ENCODE measurements around the gene FKBP1B.

DNA sequence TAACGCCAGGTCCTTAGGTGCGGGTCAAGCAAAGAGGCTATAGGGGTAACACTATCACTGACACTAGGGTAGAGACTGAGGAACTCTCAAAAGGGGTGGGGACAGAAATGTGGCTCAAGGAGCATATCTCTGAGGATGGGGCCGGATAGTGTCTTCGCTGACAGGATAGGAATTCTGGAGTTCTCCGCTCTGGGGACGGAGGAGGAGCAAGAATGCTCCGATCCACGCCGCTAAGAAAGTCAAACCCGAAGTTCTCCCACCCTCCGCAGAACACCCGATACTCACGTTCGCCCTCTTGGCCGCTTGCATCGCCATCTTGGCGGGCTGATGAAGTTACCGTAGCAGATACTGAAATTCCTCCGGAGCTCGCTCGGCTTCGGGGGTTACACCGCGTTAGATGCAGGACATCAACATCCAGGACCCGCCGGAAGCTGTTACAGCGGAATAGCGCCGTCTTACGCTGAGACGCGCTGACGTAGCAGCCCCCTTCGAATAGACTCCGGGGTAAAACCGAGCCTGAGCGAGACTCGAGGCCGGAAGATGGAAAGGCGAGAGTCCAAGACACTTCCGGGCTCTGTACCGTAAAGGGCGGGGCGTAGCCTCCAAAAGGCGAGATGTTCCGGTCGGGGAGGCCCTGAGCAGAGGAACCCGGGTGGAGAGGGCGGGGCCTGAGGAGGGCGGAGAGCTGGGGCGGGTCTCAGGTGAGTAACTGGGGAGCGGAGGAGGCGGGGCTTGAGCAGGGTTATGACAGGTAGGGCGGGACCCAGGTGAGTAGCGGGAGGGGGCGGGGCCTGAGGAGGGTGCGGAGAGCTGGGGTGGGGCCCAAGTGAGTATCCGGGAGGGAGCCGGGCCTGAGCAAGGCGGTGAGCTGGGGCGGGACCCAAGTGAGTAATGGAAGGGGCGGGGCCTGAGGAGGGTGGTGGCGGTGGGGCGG lies 26.6 kb downstream of the FKBP1B start, which contains the start of gene SF3B6:
- TF ChIP-seq, protein P1, sequence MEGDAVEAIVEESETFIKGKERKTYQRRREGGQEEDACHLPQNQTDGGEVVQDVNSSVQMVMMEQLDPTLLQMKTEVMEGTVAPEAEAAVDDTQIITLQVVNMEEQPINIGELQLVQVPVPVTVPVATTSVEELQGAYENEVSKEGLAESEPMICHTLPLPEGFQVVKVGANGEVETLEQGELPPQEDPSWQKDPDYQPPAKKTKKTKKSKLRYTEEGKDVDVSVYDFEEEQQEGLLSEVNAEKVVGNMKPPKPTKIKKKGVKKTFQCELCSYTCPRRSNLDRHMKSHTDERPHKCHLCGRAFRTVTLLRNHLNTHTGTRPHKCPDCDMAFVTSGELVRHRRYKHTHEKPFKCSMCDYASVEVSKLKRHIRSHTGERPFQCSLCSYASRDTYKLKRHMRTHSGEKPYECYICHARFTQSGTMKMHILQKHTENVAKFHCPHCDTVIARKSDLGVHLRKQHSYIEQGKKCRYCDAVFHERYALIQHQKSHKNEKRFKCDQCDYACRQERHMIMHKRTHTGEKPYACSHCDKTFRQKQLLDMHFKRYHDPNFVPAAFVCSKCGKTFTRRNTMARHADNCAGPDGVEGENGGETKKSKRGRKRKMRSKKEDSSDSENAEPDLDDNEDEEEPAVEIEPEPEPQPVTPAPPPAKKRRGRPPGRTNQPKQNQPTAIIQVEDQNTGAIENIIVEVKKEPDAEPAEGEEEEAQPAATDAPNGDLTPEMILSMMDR (IDR thresholded peaks at IDR 0.05; ENCODE audit: low read length): no peak
- no peak for TF ChIP-seq EZH2 (optimal IDR thresholded peaks at IDR 0.05; ENCODE audit: low read depth, low read length)
